Loucy (cell line): Measurements from ENCODE around the gene DLGAP1.

ENCODE experiments used
- H2AFZ ChIP-seq: fragments of 200-600 bp; sonication (generic); 2 replicates; pipeline ENCODE4 v1.6.0; 2016; ENCODE audit warnings: antibody characterized with exemption, mild to moderate bottlenecking, low read length, moderate library complexity
- H3F3A ChIP-seq: fragments of 200-600 bp; 2 replicates; pipeline ENCODE4 v1.6.0; 2016; ENCODE audit warnings: antibody characterized with exemption, low read depth, mild to moderate bottlenecking
- H3K27me3 ChIP-seq: fragments of 200-600 bp; sonication (generic); 2 replicates; pipeline ENCODE4 v1.6.1; 2014; ENCODE audit warnings: low read length, mild to moderate bottlenecking; ENCODE audit not compliant: insufficient read depth, poor library complexity, severe bottlenecking
- H3K36me3 ChIP-seq: fragments of 200-600 bp; sonication (generic); 2 replicates; pipeline ENCODE4 v1.6.1; 2016; ENCODE audit warnings: low read length; ENCODE audit not compliant: insufficient read depth
- H3K4me1 ChIP-seq: fragments of 200-600 bp; sonication (generic); 2 replicates; pipeline ENCODE4 v1.5.1; 2014; ENCODE audit warnings: low read length, mild to moderate bottlenecking; ENCODE audit not compliant: insufficient read depth, poor library complexity, severe bottlenecking
- H3K4me2 ChIP-seq: fragments of 200-600 bp; sonication (generic); 2 replicates; pipeline ENCODE4 v1.6.0; 2014; ENCODE audit warnings: antibody characterized with exemption, low read length, low read depth, mild to moderate bottlenecking; ENCODE audit not compliant: poor library complexity, severe bottlenecking
- H3K4me3 ChIP-seq: fragments of 200-600 bp; sonication (generic); 2 replicates; pipeline ENCODE4 v1.5.1; 2014; ENCODE audit warnings: low read length, mild to moderate bottlenecking, mixed read lengths; ENCODE audit not compliant: poor library complexity, severe bottlenecking
- H3K79me2 ChIP-seq: fragments of 200-600 bp; sonication (generic); 2 replicates; pipeline ENCODE4 v1.6.1; 2014; ENCODE audit warnings: low read length; ENCODE audit not compliant: insufficient read depth
- H3K9ac ChIP-seq: fragments of 200-600 bp; sonication (generic); 2 replicates; pipeline ENCODE4 v1.6.0; 2014; ENCODE audit warnings: mild to moderate bottlenecking, low read depth, low read length, moderate library complexity; ENCODE audit not compliant: poor library complexity, severe bottlenecking
- H3K9me2 ChIP-seq: fragments of 200-600 bp; sonication (generic); replicated peaks from 2 replicates; pipeline ENCODE4 v1.6.1; 2016; ENCODE audit warnings: low read depth, low read length, mixed read lengths
- H3K9me3 ChIP-seq: fragments of 200-600 bp; sonication (generic); 2 replicates; pipeline ENCODE4 v1.6.1; 2014; ENCODE audit warnings: mild to moderate bottlenecking, antibody characterized with exemption, low read length, low read depth; ENCODE audit not compliant: insufficient read depth
- H4K20me1 ChIP-seq: fragments of 200-600 bp; sonication (generic); 2 replicates; pipeline ENCODE4 v1.6.0; 2014; ENCODE audit warnings: antibody characterized with exemption, low read length, mild to moderate bottlenecking; ENCODE audit not compliant: insufficient read depth, poor library complexity, severe bottlenecking
- EZH2phosphoT487 ChIP-seq: fragments of 200-600 bp; IDR thresholded peaks from 2 replicates; pipeline ENCODE4 v1.6.1; 2018; ENCODE audit warnings: antibody characterized with exemption, mild to moderate bottlenecking, moderate library complexity, borderline replicate concordance
- TF ChIP-seq, protein P1 (sequence below): fragments of 200-600 bp; sonication (generic); conservative IDR thresholded peaks from 2 replicates; pipeline ENCODE4 v1.5.1; 2014; ENCODE audit warnings: mild to moderate bottlenecking, antibody characterized with exemption, low read length

Gene DLGAP1

DNA sequence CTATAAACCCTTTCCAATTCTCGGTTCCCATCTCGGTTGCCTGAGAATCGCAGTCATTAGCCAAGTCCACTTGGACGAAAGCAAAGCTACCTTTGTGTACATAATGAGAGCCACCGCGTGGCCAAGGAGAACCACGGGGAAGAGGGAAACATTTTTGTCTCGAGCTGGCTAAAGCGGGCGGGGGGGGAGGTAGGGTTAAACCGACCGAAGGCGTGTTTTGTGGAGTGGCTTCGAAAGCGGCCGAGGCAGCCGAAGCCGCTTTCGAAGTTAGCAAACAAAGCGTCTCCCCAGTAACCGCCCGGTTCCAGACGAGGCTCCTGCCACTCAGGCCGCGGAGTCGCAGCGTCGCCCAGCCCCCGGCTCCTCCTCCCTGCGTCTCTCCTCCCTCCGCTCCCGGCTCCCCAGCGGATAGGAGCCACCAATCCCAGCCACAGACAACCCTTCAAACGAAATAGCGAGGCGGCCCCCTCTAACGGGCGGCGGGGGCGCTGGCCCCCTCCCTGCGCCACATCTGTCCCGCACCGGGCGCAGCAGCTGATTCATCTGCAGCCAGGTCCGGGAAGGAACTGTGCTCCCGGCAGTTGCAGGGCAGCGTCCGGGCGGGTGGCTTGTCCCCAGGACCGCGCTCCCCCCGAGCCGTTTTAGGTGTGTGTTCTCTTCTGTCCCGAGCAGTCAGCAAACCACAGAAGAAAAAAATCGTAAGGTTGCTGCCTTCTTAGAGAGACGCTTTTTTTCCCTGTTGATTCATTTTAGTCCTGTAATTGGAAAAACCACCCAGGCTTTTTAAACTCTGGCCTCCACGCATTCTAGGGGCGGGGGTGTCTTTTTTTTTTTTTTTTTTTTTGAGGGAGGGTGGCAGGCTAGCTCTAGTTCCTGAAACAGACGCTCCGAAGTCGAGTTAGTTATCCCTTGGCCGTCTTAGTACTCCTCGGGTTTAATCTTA, 1006.9 kb downstream of the DLGAP1 start:
- Histone ChIP-seq H3K36me3 (no peaks in the 10 kb centered on the region), H3F3A (no peaks in the 10 kb centered on the region), H4K20me1 (peaks cover under 1% of the 10 kb centered on the region), H2AFZ (peak overlapping the region; percentile 80), H3K27me3 (no peaks in the 10 kb centered on the region), H3K4me3 (peak overlapping the region; percentile 92), H3K79me2 (peaks cover 34% of the 10 kb centered on the region), H3K9ac (peak overlapping the region; percentile 95), H3K9me2 (no peaks in the 10 kb centered on the region), H3K4me2 (peak overlapping the region; percentile 89), H3K4me1 (peaks cover 21% of the 10 kb centered on the region), H3K9me3 (no peaks in the 10 kb centered on the region)
- TF ChIP-seq EZH2phosphoT487 = no peak
- TF ChIP-seq, protein P1, sequence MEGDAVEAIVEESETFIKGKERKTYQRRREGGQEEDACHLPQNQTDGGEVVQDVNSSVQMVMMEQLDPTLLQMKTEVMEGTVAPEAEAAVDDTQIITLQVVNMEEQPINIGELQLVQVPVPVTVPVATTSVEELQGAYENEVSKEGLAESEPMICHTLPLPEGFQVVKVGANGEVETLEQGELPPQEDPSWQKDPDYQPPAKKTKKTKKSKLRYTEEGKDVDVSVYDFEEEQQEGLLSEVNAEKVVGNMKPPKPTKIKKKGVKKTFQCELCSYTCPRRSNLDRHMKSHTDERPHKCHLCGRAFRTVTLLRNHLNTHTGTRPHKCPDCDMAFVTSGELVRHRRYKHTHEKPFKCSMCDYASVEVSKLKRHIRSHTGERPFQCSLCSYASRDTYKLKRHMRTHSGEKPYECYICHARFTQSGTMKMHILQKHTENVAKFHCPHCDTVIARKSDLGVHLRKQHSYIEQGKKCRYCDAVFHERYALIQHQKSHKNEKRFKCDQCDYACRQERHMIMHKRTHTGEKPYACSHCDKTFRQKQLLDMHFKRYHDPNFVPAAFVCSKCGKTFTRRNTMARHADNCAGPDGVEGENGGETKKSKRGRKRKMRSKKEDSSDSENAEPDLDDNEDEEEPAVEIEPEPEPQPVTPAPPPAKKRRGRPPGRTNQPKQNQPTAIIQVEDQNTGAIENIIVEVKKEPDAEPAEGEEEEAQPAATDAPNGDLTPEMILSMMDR = no peak

DNA sequence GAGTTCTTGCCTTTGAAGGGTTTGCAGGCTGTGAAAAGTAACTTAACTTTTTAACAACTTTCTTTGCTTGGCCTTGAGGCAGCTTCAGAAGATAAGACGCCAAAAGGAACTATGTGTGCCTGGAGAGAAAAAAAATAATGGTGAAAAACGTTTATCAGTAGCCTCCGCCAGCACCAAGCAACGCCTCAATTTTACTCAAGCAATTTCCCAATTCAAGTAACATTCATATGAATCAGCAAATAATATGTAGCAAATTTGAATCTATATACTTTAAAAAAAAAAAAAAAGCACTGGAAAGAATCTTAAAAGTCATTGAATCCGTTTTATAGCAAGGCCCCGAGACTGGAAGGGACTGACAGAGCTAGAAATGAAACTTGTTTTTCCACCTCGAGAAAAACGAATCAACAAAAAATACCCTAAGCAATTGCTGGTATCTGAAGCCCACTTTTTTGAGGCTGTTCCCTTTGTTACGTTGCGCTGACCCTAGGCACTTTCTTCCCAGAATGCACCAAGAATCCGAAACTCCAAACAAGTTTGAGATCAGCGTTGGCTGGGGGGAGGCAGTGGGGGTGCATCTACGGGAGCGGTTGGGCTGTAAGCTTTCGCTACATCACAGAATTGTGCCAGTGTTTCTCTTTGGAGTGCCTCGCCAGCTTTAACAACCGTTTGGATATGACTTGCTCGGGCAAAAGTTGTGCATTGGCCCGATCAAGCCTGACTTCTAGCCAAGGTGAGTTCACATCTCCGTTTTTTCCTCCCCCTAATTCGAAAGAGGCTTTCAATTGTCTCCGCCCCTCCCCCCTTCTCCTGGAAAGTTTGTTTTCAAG, 1007.8 kb downstream of the DLGAP1 start:
- Histone ChIP-seq H3K4me3 (peak overlapping the region; percentile 92), H3K9me3 (no peaks in the 10 kb centered on the region), H3K79me2 (peaks cover 25% of the 10 kb centered on the region), H3K9me2 (no peaks in the 10 kb centered on the region), H2AFZ (peak overlapping the region; percentile 80), H4K20me1 (no peaks in the 10 kb centered on the region), H3K4me2 (peak overlapping the region; percentile 89), H3K9ac (peak overlapping the region; percentile 95), H3F3A (no peaks in the 10 kb centered on the region), H3K27me3 (no peaks in the 10 kb centered on the region), H3K36me3 (no peaks in the 10 kb centered on the region), H3K4me1 (peaks cover 14% of the 10 kb centered on the region)
- TF ChIP-seq EZH2phosphoT487 = no peak
- TF ChIP-seq, protein P1 = no peak
